BE2C (cell line): ENCODE results near the gene C18orf32.
"Not testable (repeated sequence)": the region's sequence is repeated elsewhere in the genome, so short reads cannot be mapped to it uniquely, and the experiment has no call there.

Experiments
- DNase-seq: peaks from one replicate; pipeline ENCODE4 v3.0.0-alpha.2; 2020
- H3K27me3 ChIP-seq: fragments of 250-450 bp; sonication (Bioruptor Pico); 2 replicates; pipeline ENCODE4 v1.5.1; 2020; ENCODE audit warnings: mild to moderate bottlenecking
- H3K36me3 ChIP-seq: fragments of 250-450 bp; sonication (Bioruptor Pico); 2 replicates; pipeline ENCODE4 v1.5.1; 2020; ENCODE audit warnings: mild to moderate bottlenecking
- H3K4me1 ChIP-seq: fragments of 250-450 bp; sonication (Bioruptor Pico); 2 replicates; pipeline ENCODE4 v1.5.1; 2020
- H3K4me3 ChIP-seq: 2 replicates; pipeline ENCODE4 v1.5.1; 2011; ENCODE audit warnings: low read depth, low read length
- H3K9me3 ChIP-seq: fragments of 250-450 bp; sonication (Bioruptor Pico); 2 replicates; pipeline ENCODE4 v1.5.1; 2020
- CTCF ChIP-seq: IDR thresholded peaks from 2 replicates; pipeline ENCODE4 v1.5.1; 2012; ENCODE audit warnings: mild to moderate bottlenecking, low read depth, low read length

C18orf32 gene

GRCh38 chr18:49486134-49486533 is 900 bp downstream of the C18orf32 start:
- no peaks in the 10 kb centered on the region for H3K27me3 ChIP-seq
- H3K4me1 ChIP-seq = no peaks in the 10 kb centered on the region
- TF ChIP-seq CTCF = no peak
- peaks cover 35% of the 10 kb centered on the region for H3K36me3 ChIP-seq
- H3K4me3 ChIP-seq = peak overlapping the region; percentile 82
- no peaks in the 10 kb centered on the region for H3K9me3 ChIP-seq
- no peak for DNase-seq

- no peak for TF ChIP-seq CTCF
- Histone ChIP-seq H3K4me3 (no peak overlapping the region), H3K27me3 (no peaks in the 10 kb centered on the region), H3K9me3 (no peaks in the 10 kb centered on the region), H3K4me1 (no peaks in the 10 kb centered on the region), H3K36me3 (peaks cover 8% of the 10 kb centered on the region)
- DNase-seq = no peak
Observed at GRCh38 chr18:49483198-49483597, 3.8 kb downstream of the C18orf32 start.

- no peaks in the 10 kb centered on the region for H3K27me3 ChIP-seq
- no peak for TF ChIP-seq CTCF
- no peak for DNase-seq
- H3K9me3 ChIP-seq = no peaks in the 10 kb centered on the region
- H3K36me3 ChIP-seq = no peaks in the 10 kb centered on the region
- no peaks in the 10 kb centered on the region for H3K4me1 ChIP-seq
- H3K4me3 ChIP-seq = no peak overlapping the region
Observed at GRCh38 chr18:49481907-49482306, 5.1 kb downstream of the C18orf32 start.

GRCh38 chr18:49481317-49481716 is 5.7 kb downstream of the C18orf32 start:
- H3K36me3 ChIP-seq = no peaks in the 10 kb centered on the region
- no peaks in the 10 kb centered on the region for H3K9me3 ChIP-seq
- no peak overlapping the region for H3K4me3 ChIP-seq
- no peak for TF ChIP-seq CTCF
- no peaks in the 10 kb centered on the region for H3K27me3 ChIP-seq
- DNase-seq = no peak
- H3K4me1 ChIP-seq = no peaks in the 10 kb centered on the region

- H3K9me3 ChIP-seq = no peaks in the 10 kb centered on the region
- no peak for TF ChIP-seq CTCF
Observed at GRCh38 chr18:49479381-49480137, 7.5 kb downstream of the C18orf32 start.

GRCh38 chr18:49476664-49477411 is 10.2 kb downstream of the C18orf32 start:
- Histone ChIP-seq H3K4me3 (no peak overlapping the region), H3K27me3 (no peaks in the 10 kb centered on the region), H3K4me1 (no peaks in the 10 kb centered on the region), H3K9me3 (no peaks in the 10 kb centered on the region), H3K36me3 (no peaks in the 10 kb centered on the region)
- TF ChIP-seq CTCF = no peak
- no peak for DNase-seq

More at GRCh38 chr18:49479381-49480137, 7.5 kb downstream of the C18orf32 start:
- H3K4me3 ChIP-seq = no peak overlapping the region
- no peak for DNase-seq
- H3K27me3 ChIP-seq = no peaks in the 10 kb centered on the region
- no peaks in the 10 kb centered on the region for H3K4me1 ChIP-seq
- no peaks in the 10 kb centered on the region for H3K36me3 ChIP-seq

GRCh38 chr18:49474935-49475334 is 12.1 kb downstream of the C18orf32 start:
- H3K4me3 ChIP-seq, H3K4me1 ChIP-seq, H3K27me3 ChIP-seq, H3K9me3 ChIP-seq, H3K36me3 ChIP-seq, DNase-seq: not testable (repeated sequence)
